Stimulated activated CD8-positive, alpha-beta memory T cell treated with anti-CD3 and anti-CD28 coated beads, Interleukin-7, amount 100 ng/mL, for 1 hour (primary cell): ENCODE measurements around the gene CCNQ.
A peak's percentile ranks its signal among the peaks of the same experiment; 100 is the strongest.
"Not testable (repeated sequence)": the region's sequence is repeated elsewhere in the genome, so short reads cannot be mapped to it uniquely, and the experiment has no call there.

Experiments
- DNase-seq, 2 donors: peaks; one replicate each; pipeline ENCODE4 v3.0.0-alpha.2; 2020; ENCODE audit warnings: low read depth in 2 of 2

Gene CCNQ

GRCh38 chrX:153623310-153624029 lies 24.5 kb upstream of the CCNQ start:
- no peak for DNase-seq

- DNase-seq: no peak
Measured at GRCh38 chrX:153622661-153623309, 23.8 kb upstream of the CCNQ start.

GRCh38 chrX:153621949-153622598 lies 23.1 kb upstream of the CCNQ start:
- DNase-seq: no peak

- DNase-seq: no peak
Measured at GRCh38 chrX:153620576-153620975, 21.6 kb upstream of the CCNQ start.

- DNase-seq: no peak
Measured at GRCh38 chrX:153614818-153615217, 15.9 kb upstream of the CCNQ start.

- no peak for DNase-seq
Measured at GRCh38 chrX:153612413-153612812, 13.5 kb upstream of the CCNQ start.

GRCh38 chrX:153611298-153612095 lies 12.6 kb upstream of the CCNQ start:
- DNase-seq: no peak

- no peak for DNase-seq
Measured at GRCh38 chrX:153610836-153611213, 11.9 kb upstream of the CCNQ start.

GRCh38 chrX:153609917-153610835 lies 11.2 kb upstream of the CCNQ start:
- peak; percentile 31 to 64 for DNase-seq

- DNase-seq: no peak
Measured at GRCh38 chrX:153608806-153609205, 9.9 kb upstream of the CCNQ start.

GRCh38 chrX:153608376-153608775 lies 9.4 kb upstream of the CCNQ start:
- DNase-seq: no peak

GRCh38 chrX:153606503-153606902 lies 7.6 kb upstream of the CCNQ start:
- no peak for DNase-seq

- DNase-seq: not testable (repeated sequence)
Measured at GRCh38 chrX:153604666-153605380, 5.9 kb upstream of the CCNQ start.

- DNase-seq: no peak
Measured at GRCh38 chrX:153603131-153603656, 4.3 kb upstream of the CCNQ start.

GRCh38 chrX:153602601-153603000 lies 3.7 kb upstream of the CCNQ start:
- no peak for DNase-seq

- no peak for DNase-seq
Measured at GRCh38 chrX:153601511-153602110, 2.7 kb upstream of the CCNQ start.

GRCh38 chrX:153600921-153601320 lies 2.0 kb upstream of the CCNQ start:
- DNase-seq: no peak

GRCh38 chrX:153600032-153600373 lies 1.1 kb upstream of the CCNQ start:
- DNase-seq: no peak

- DNase-seq: peak; percentile 65 to 70
Measured at GRCh38 chrX:153599192-153600031, 473 bp upstream of the CCNQ start.
